GM19023 (cell line): ENCODE measurements around the gene ABCA1.
"Not testable (repeated sequence)": the region's sequence is repeated elsewhere in the genome, so short reads cannot be mapped to it uniquely, and the experiment has no call there.

Experiments used
- ATAC-seq: cut with Tn5 transposase; IDR thresholded peaks from one replicate; pipeline ENCODE4 v1.9.1; 2021; ENCODE audit warnings: mild to moderate bottlenecking, moderate library complexity; ENCODE audit not compliant: unreplicated experiment

The ABCA1 gene

DNA sequence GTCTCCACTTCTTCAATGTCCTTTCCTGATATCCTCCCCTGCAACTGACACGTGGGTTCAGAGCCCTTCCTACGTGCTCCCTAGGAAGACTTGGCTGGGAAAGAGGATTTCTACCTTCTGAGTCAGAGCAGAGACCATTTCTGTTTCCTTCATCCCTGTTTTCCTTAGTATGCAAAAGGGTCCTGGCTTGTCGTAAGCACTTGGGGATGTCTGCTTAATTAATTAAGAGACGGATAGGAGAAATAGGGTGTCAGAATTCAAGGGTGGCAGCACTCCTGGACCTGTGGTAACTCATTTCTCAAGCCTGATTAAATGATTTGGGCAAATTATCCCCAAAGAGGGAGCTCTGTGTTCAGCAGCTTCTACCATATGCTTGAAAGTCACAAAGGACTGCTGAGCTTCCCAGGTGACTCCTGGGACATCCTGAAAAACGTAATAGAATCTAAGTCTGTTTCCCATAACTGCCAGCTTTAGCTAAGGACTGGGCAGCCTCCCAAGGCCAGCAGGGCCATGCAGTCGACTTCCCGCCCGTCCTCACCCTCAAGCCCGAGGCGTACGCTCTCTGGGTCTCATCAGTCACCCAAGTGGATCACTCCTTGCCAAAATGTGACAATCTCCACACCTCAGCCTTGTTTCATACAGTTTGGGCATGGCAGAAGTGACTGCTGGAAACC lies 20.5 kb downstream of the ABCA1 start:
- no peak for ATAC-seq

DNA sequence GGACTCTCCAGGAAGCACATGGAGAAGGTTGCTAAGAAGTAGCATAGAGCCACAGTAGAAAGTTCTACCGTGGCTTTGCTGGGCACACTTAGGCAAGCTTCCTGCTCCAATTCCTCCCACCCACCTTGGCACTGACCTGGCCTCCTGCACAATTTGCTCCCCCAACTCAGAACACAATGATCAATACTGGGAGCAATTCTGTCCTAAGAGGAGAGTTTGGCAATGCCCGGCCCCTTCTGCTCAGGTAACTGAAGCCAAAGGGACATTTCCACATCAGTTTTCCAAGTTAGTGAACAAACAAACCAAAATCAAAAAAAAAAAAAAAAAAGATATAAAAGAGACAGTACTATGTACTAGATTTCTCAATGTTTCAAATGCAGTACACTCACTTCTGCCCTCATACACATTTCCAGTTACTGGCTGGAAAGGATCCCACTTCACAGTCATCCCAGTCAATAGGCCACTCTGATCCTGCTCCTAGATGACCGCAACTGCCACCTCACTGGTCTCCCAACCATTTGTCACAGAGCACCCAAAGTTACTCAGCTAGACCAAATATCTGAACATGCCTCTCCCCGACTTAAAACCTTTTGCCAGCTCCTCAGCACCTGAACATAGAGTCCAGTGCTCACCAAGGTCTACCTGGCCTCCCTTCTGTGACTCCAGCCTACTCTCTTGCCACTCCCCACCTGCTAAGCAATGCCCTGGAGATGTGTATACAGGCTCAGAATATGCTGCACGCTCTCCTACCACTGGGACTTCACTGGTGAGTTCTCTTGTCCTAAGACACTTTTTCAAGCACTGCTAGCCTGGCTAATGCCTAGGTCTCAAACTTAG lies 21.3 kb downstream of the ABCA1 start:
- ATAC-seq, result no peak

DNA sequence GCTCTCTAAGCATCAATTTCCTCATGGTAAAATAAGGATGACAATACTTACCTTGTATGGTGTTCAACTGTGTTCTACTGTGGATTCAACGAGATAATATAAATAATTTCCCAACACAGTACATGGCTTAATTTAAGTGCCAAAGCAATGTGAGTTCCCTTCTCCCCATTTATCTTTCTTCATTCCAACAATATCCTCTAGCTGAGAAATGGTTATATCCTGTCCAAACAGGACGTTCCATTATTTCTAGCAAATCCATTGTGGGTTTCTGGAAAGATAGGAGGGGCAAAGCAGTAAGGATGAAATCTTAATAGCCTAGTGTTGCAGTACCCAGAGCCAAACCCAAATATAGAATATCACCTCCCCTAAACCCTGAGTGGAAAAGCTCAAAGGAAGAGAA lies 22.0 kb downstream of the ABCA1 start:
- ATAC-seq, result no peak

DNA sequence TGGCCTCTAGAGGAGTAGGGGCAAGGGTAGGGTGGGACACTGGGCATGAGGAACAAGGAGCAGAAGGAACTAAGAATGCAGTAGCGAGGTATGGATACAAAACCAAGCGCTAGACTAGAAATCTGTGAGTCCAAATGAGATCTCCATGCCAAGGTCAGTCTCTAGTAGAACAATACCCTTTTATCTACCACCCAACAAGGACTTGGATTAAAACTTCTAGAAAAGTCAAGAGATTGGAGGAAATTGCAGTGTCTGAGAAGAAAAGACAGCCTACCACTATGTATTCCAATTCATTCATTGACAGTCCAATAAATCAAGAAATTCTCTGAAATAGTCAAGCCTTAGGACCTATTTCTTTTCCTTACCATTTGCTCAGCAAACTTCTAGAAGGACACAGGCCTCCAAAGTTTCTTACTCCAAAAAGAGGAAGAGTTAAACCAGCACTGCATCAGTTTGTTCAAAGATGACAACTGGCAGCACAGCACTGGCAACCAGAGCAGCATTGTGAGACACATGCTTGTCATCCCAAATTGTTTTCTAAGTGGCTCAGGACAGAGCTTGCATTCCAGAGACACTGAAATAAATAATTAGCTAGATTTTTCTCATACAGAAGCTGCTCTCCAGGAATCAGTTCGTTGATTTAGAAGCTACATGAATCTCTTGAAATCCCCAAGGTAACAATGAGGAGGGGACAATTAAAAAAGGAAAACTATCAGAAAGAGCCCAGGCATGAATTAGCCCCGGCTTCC lies 22.6 kb downstream of the ABCA1 start:
- no peak for ATAC-seq

DNA sequence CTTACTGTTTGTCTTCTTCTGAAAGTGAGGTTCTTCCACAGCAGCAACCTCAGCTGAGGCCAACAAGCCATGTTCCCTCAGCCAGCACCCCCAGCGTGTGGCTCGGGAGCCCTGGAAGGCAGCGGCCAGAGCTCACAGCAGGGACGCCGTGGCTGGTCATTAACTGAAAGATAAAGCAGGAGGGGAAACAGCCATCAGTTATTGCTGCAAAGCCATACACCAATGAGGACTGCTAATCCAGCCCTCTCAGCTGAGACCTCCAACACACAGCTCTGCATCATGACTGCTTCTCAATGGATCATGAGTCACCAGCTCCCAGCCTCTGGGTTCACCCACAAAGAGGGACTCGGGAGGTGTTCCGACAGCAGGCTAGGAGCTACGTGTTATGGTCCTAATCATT lies 24.3 kb downstream of the ABCA1 start:
- no peak for ATAC-seq

DNA sequence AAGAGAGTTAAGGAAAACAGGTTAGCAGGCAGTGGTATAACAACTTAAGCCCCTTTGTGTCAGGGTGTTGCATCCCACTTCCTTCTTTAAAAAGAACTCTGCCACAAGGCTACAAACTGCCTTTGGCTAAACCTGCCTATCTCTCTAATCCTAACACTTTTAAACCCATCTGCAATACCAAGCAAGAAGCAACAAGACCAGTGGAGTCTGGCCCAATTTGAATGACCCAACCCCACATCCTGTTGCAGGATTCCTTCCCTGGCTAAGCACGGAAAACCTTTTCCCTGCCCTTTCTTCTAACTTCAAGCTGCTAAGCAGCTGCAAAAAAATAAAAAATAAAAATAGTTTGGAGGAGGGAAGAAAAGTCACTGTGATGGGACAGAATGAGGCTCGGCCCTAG lies 27.1 kb downstream of the ABCA1 start:
- no peak for ATAC-seq

DNA sequence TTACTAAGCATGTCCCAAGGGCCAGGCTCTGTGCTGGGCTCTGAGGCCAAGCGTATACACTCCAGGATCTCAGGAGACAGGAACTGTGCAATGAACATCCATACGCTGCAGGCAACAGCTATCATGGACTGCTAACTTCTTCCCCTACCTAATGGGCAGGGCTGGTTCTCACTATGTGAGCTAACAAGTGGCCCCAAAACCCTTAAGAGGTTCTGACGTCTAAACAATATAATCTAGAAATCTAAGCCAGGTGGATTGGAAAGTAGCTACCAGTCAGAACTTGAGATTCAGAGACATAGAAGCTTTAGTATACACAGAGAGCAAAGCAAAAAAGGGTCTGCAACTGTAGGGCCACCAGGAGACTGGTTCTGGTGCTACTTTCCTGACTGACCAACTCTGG lies 27.6 kb downstream of the ABCA1 start:
- ATAC-seq, result no peak

DNA sequence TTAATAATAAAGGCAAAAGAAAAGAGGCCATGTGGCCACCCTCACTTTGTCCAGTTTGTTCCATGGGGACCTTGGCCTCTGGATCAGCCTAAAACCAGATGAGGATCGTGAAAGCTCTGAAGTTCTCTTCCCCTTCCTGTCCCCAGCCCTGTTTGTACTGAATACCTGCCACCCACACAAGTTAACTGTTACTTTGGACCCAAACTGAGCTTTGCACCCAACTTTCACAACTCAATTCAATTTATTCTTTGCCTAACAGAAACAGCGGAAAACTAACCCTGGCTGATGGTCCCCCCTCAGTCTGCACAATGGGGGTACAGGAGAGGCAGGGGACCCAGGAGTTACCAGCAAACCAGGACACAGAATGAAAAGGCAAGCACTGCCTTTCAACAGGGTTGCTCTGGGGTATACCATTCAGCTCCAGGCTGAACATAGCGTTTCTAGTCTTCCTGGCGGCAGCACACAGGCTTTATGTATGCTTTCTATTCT lies 28.2 kb downstream of the ABCA1 start:
- no peak for ATAC-seq

DNA sequence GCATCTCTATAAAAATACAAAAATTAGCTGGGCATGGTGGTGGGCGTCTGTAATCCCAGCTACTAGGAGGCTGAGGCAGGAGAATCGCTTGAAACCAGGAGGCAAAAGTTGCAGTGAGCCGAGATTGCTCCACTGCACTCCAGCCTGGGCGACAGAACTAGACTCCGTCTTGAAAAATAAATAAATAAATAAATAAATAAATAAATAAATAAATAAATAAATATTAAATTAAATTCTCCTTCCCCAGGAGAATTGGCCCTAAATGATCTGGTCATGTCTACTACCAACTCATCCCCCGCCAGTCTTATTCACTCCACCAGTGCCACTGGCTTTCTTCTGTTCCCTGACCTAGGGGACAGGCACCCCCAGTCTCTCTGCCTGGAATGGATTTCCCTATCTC lies 29.6 kb downstream of the ABCA1 start:
- ATAC-seq, result not testable (repeated sequence)

DNA sequence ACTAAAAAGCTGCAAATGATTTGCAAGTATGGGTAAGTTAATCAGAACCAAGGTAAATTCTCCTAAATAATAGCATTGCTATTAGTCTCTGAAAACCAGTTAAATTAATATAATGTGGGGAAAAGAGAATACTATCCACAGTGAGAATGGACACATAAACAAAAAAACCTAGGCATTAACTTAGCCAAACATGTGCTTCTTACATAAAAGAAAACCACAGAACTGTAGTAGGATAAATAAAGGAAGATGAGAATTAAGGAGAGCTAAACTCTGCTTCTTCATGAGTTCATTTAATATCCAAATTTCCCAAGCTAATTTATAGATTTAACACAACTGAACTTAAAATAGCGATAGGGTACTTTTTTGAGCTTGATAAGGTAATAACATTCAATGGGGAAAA lies 31.8 kb downstream of the ABCA1 start:
- no peak for ATAC-seq

DNA sequence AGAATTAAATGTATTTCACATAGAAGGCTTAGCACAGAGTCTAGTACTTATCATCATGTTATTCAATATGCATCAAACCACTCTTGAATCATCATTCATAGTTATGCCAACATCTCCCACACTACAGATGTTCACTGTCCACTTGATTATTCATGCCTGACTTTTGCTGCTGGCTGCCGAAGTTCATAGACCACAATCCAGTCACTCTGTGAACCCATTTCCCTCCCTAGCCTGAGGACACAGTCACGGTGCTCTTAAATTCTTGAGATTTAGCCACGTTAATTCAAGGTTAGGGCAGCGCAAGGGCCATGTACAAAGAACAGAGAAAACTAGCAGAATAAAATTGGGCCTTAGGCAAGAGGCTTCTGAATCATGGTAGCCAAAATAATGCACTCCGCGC lies 32.4 kb downstream of the ABCA1 start:
- no peak for ATAC-seq

DNA sequence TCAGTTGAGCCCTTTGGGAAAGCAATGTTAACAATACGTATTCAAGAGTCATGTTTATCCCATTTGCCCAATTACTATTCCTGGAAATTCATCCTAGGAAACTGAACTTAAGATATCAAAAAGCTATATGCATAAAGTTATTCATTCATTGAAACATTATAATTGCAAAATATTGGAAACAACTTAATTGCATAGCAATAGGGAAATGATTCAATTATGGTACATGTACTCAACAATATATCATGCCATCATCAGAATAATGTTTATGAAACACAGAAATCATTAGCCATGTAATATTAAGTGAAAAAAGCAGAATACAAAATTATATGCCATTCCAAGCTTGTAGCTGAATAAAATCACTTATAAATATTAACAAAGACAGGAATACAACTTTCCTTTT lies 35.3 kb downstream of the ABCA1 start:
- no peak for ATAC-seq

DNA sequence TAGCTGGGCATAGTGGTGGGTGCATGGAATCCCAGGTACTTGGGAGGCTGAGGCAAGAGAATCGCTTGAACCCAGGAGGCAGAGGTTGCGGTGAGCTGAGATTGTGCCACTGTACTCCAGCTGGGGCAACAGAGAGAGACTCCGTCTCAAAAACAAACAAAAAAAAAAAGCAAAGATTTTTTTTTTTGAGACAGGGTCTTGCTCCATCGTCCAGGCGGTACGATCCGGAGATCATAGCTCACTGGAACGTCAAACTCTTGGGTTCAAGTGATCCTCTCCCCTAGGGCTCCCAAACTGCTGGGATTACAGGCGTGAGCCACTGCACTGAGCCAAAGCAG lies 37.6 kb downstream of the ABCA1 start:
- no peak for ATAC-seq

DNA sequence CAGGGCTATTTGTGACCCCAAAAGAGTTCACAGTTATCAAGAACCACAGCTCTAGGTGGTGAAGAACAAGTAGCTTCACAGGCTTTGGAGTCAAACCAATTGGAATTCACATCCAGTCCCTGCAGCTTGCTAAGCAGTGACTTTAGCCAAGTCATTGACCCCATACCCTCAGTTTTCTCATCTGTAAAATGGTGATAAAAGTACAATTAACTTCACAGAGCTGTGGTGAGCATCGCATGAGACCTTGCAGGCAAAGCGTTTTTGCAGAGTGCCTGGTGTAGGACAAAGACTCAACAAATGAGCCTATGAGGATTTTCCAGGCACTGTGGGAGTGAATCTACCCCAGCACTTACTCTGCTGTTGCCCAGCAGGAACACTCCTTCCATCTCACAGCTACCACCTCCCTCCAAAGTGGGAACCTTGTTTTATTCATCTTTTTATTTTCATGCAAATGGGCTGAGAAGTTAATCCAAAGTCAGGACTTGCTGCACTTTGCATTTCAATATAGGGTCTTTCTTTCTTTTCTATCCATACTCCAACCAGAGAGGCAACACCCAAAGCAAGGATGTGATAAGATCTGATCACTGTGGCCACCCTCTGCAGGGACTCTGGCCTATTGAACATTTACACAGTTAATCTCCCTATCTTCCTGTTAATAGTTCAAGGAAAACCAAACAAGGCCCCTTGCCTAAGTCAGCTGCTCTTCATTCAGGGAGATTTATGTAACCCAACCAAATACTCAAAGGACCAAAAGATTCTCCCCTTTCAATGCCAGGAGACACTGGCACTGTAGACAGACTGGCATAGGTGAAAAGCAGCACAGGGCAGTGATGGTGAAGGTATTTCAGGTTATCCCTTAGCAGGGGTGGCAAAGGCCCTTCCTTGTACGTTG lies 41.9 kb downstream of the ABCA1 start:
- ATAC-seq, result no peak

DNA sequence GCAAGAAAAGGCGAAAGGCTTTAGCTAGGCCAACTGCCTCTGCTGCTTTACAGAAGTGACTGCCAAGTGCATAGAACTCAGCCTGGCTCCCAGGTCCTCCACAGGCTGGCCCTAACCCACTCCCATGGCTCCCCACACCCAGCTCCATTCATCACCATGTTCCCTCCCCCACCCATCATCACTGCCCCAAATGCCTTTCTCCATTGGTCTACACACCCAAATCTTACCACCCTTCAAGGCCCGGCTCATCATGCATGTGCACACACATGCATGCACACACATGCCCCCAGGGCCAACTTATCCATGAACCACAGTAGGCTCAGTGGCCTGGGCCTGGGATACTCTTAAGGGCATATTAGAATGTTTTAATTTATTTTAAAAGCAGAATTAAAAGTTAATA lies 44.8 kb downstream of the ABCA1 start:
- ATAC-seq, result no peak

DNA sequence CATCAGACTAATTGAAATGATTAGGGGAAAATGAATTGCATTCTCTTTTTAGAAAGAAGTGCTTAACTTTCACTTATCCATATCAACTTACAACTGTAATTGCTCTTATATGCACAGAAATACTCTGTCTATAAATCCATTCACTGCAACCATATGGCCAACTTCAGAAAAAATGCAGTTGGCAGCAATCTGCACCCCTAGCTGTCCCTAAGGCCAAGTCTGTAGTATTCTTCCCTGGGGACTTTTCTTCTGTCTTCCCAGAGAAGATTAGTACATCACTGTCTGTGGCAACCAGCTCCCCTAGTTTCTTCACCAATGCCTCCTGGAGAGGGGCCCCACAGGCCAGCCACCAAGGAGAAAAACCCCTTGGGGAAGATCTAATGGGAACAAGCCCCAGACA lies 45.4 kb downstream of the ABCA1 start:
- ATAC-seq, result no peak

DNA sequence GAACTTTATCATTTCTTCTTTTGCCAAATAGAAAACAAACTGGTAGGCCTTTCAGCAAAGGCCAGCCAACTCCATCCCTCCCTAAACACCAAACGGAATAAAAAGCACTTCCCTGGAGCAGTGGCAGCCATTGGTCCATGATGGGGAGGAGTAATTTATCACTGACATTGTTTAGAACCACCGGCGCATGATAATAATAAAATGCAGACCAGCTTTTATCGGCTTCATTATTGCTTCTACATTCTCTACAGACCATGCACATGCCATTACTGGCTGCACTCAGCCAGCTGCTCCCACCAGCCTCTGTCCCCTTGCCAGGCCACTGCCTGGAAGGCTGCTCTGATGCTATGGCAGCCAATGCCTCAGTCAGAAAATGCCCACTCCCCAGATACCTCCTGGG lies 45.9 kb downstream of the ABCA1 start:
- ATAC-seq, result no peak

DNA sequence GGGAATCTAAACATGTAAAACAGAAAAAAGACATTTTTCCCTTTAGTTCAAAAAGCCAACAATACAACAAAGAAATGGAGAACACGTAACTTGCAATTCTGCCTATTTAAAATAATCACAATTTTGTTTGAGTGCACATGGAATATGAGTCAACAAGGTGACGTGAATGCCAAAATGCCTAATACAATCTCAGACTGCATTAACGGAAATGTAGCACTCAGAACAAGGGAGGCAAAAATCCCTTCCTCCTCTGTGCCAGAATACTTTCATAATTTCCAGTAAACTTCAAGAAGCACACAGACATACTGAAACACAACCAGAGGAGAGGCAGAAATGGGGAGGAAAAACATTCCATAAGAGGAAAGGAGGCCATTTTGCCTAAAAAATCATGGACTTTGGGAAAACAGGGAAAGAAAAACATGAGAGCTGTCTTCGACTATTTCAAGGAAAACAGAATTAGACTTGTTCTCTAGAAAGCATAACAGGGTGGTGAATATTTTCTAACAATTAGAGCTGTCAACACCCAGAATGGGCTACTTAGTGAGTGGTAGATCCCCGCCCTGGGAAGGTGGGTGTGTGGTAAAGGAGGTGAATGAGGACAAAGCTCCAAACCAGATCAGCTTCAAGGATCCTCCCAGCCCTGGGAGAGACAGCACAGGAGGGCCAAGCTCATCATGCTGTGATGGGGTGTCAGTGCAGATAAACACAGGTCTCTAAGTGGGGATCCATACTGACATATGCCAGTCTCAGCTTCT lies 48.2 kb downstream of the ABCA1 start:
- no peak for ATAC-seq

DNA sequence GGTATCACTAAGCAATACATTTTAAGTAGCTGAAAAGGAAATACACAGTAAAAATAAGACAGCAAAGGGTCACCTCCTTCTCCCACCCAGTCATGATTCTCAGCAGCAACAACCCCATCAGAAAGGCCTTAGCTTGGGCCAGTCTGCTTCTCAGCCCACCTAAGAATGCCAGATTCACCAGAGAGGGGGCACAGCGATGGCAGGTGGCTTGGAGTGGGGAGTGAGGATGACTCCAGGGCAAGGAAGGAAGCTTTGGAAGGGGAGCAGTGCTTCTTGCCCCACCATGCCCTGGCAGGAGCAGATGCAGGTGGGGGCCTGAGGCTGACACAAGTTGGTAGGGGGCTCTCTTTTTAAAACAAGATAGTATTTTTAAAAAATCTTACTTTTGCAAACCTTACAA lies 51.4 kb downstream of the ABCA1 start:
- no peak for ATAC-seq

DNA sequence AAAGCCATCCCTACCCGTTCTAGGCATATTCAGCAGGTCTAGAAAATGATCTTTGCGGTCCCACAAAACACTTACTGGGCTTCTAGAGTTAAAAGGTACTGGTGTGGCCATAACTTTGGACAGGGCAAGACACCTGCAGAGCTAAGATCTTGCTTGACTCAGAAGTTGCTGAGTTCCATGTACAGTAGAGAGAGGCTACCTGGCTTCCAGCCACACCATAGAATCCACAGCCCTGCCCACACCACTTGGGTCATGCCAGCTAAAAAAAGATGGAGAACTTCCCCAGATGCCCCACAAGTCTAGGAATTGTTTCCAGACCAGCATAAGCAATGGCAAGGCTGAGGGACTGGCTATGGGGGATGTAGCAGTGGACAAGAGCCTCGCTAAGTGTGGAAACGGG lies 52.1 kb downstream of the ABCA1 start:
- ATAC-seq, result no peak
